A673 (cell line): Measurements from ENCODE around the gene HMCN2. TPM values are rescaled to one million over a fixed set of nuclear protein-coding genes. Genes with fewer than 3 reads are reported as not detected.

Source experiments
- BruUV-seq: library from RNA; stranded (reverse); fragments of 400-500 nt; replicated peaks from 2 replicates; lab custom pipeline; 2021; lab: Mats Ljungman, UMichigan
- CTCF ChIA-PET: fragments of 300-600 bp; sonication (Branson Sonifier 250); formaldehyde crosslinking; loops from one replicate; lab custom pipeline; 2022; ENCODE audit warnings: antibody characterized with exemption; lab: Charles Lee
- POLR2A ChIA-PET: fragments of 300-600 bp; sonication (Branson Sonifier 250); formaldehyde crosslinking; loops from one replicate; lab custom pipeline; 2022; ENCODE audit warnings: antibody characterized with exemption; ENCODE audit not compliant: low non-redundant PET; lab: Charles Lee
- DNase-seq: peaks from one replicate; pipeline ENCODE4 v3.0.0-alpha.2; 2015; ENCODE audit warnings: low spot score
- H3K27ac ChIP-seq: fragments of 200-600 bp; sonication (generic); 2 replicates; pipeline ENCODE4 v1.5.1; 2016; ENCODE audit warnings: mixed run types, low read depth, mild to moderate bottlenecking, mixed read lengths, antibody characterized with exemption, low read length; ENCODE audit not compliant: poor library complexity, severe bottlenecking
- H3K27me3 ChIP-seq: fragments of 200-600 bp; sonication (generic); replicated peaks from 2 replicates; pipeline ENCODE4 v1.6.1; 2017; ENCODE audit warnings: mixed run types, low read depth, mild to moderate bottlenecking, mixed read lengths, antibody characterized with exemption, low read length; ENCODE audit not compliant: insufficient read depth, poor library complexity
- H3K36me3 ChIP-seq: fragments of 200-600 bp; sonication (generic); 2 replicates; pipeline ENCODE4 v1.6.1; 2016; ENCODE audit warnings: mixed run types, mild to moderate bottlenecking, mixed read lengths, antibody characterized with exemption, low read length; ENCODE audit not compliant: insufficient read depth, poor library complexity, severe bottlenecking
- H3K4me1 ChIP-seq: fragments of 200-600 bp; sonication (generic); 2 replicates; pipeline ENCODE4 v1.6.1; 2017; ENCODE audit warnings: mixed run types, mild to moderate bottlenecking, mixed read lengths, antibody characterized with exemption, low read length; ENCODE audit not compliant: insufficient read depth, poor library complexity, severe bottlenecking
- H3K4me3 ChIP-seq: fragments of 200-600 bp; sonication (generic); 2 replicates; pipeline ENCODE4 v1.5.1; 2016; ENCODE audit warnings: low read depth, mixed run types, mild to moderate bottlenecking, mixed read lengths, low read length; ENCODE audit not compliant: poor library complexity, severe bottlenecking
- H3K9me3 ChIP-seq: fragments of 200-600 bp; sonication (generic); 2 replicates; pipeline ENCODE4 v1.6.1; 2016; ENCODE audit warnings: mixed run types, low read depth, mild to moderate bottlenecking, mixed read lengths, antibody characterized with exemption, low read length; ENCODE audit not compliant: poor library complexity, severe bottlenecking
- CTCF ChIP-seq: fragments of 300-800, 200-600 bp; sonication (generic); conservative IDR thresholded peaks from 2 replicates; pipeline ENCODE4 v1.5.1; 2017; ENCODE audit warnings: low read depth, mild to moderate bottlenecking, antibody characterized with exemption, low read length, moderate library complexity, mixed read lengths
- EZH2 ChIP-seq: fragments of 200-600 bp; sonication (generic); IDR thresholded peaks from 2 replicates; pipeline ENCODE4 v1.6.1; 2017; ENCODE audit warnings: borderline replicate concordance, low read depth, mild to moderate bottlenecking, mixed read lengths, antibody characterized with exemption, low read length; ENCODE audit not compliant: poor library complexity, severe bottlenecking
- intact Hi-C: fragments of 100-400 bp; cut with micrococcal nuclease; formaldehyde crosslinking; loops from one replicate; pipeline ENCODE4 v1.10.0; 2022; ENCODE audit not compliant: unreplicated experiment
- total RNA-seq: library from RNA; stranded (reverse); gene quantifications from 2 replicates; pipeline ENCODE4 v1.2.3, GENCODE V29; 2021

The HMCN2 gene
- total RNA-seq, 1 experiment from 2014 or later: 0.28 TPM

- Histone ChIP-seq H3K9me3 (no peaks in the 10 kb centered on the region), H3K27me3 (no peaks in the 10 kb centered on the region), H3K4me1 (peaks cover 9% of the 10 kb centered on the region), H3K27ac (no peak overlapping the region), H3K4me3 (no peak overlapping the region), H3K36me3 (no peaks in the 10 kb centered on the region)
- intact Hi-C loops: no loop called here
- no TSS peak for BruUV-seq
- CTCF ChIA-PET: no interaction called here
- TF ChIP-seq CTCF (no peak), EZH2 (no peak)
- DNase-seq: no peak
- POLR2A ChIA-PET: no interaction called here
Observed at GRCh38 chr9:130468566-130468965, 203.0 kb downstream of the HMCN2 start.

GRCh38 chr9:130470269-130470668 is 204.7 kb downstream of the HMCN2 start:
- POLR2A ChIA-PET: no interaction called here
- intact Hi-C loops: no loop called here
- Histone ChIP-seq H3K27me3 (no peaks in the 10 kb centered on the region), H3K4me3 (no peak overlapping the region), H3K36me3 (no peaks in the 10 kb centered on the region), H3K9me3 (no peaks in the 10 kb centered on the region), H3K4me1 (peaks cover 9% of the 10 kb centered on the region), H3K27ac (no peak overlapping the region)
- TF ChIP-seq CTCF (no peak), EZH2 (no peak)
- DNase-seq: no peak
- CTCF ChIA-PET: no interaction called here
- no TSS peak for BruUV-seq

- intact Hi-C loops: no loop called here
- ChIA-PET CTCF (no interaction called here), POLR2A (no interaction called here)
- Histone ChIP-seq H3K4me3 (no peak overlapping the region), H3K27ac (no peak overlapping the region), H3K9me3 (no peaks in the 10 kb centered on the region), H3K36me3 (no peaks in the 10 kb centered on the region), H3K27me3 (no peaks in the 10 kb centered on the region), H3K4me1 (peaks cover 9% of the 10 kb centered on the region)
- DNase-seq: no peak
- BruUV-seq: no TSS peak
- no peak for TF ChIP-seq CTCF
- no peak for TF ChIP-seq EZH2
Observed at GRCh38 chr9:130470950-130471349, 205.4 kb downstream of the HMCN2 start.
